ENCODE measurements around the gene DND1. TPM values are rescaled to one million over a fixed set of nuclear protein-coding genes. Genes with fewer than 3 reads are reported as not detected.
"Not testable (repeated sequence)": the region's sequence is repeated elsewhere in the genome, so short reads cannot be mapped to it uniquely, and the experiment has no call there.

Gene DND1
- 0.75 TPM for total RNA-seq (2013)
- polyA plus RNA-seq, result 1 to 10 TPM in 1 of 3 donors, not detected in 2; 2.3 TPM
- polyA minus RNA-seq, result 0.14 TPM in 1 of 2 replicates, not detected in the other
- total RNA-seq, result 0 to 0.65 (median 0.36) reads per million in 11 experiments

DNA sequence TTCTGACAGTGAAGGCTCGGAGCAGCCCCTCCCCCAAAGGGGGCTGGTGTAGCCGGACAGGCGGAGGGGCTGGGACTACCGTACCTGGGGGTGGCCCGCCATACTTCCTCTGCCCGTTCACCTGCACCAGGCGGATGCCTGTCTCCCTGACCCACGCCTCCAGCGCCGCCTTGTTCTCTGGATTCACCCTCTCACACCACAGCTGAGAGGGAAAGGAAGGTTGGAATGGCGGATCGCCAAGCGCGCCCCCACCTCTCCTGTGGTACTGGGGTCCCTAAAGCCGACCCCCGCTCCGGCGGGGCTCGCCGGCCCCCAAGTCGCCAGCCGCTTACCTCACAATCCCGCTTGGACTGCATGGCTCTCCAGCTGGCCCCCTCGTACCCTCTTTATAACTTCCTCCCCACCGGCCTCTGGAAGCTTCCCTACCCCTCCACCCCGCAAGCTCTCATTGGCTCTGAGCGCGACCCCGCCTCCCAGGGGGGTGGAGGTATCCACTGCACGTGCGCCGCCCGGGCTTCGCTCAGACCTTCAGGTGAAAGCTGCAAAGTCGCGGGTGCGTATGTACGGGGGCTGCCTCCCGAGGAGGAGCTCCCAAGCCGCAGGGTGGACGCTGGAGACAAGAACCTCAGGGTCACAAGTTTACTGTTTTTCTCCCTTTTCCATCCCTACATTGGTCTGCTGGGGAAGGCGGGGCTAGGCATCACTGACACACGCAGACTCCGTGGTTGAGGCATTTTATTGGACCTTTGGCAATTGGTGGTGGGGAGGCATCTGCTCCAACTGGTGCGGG, at the start of gene DND1:
TSS of gene DND1 (minus strand) at position 390 of the 790 bp plus-strand sequence. CDS start at position 356, 34 bp downstream.
- peaks cover 84 to 97% of the 10 kb centered on the region in 2 donors for H3K36me3 Mint-ChIP-seq
- peak within 1 kb of the TSS in 4 of 7 donors; percentile 42 to 79 (median 60) for H3K27ac Mint-ChIP-seq
- whole genome bisulfite sequencing (ENCODE audit: insufficient coverage), result 91% methylated on average over 25 of the region's 45 CpGs

DNA sequence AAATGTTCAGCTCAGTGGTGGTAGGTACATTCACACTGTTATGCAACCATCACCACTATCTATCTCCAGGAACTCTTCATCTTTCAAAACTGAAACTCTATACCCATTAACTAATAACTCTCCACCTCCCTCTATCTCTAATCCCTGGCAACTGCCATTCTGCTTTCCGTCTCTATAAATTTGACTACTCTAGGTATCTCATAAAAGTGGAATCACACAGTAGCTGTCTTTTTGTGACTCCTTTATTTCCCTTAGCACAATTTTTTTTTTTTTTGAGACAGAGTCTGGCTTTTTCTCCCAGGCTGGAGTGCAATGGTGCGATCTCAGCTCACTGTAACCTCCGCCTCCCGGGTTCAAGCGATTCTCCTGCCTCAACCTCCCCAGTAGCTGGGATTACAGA, 48.0 kb upstream of the DND1 start:
- H3K4me1 Mint-ChIP-seq, result peaks cover 11% of the 10 kb centered on the region
- 83% methylated on average over 1 of the region's 5 CpGs for WGBS (ENCODE audit: insufficient coverage)
- H3K4me1 ChIP-seq (ENCODE audit: control insufficient read depth in 1 of 2, insufficient read depth in 2 of 2, low read length in 2 of 2); H3K27ac Mint-ChIP-seq; DNase-seq; H3K27ac ChIP-seq (ENCODE audit: low read depth in 1 of 2, low read length in 2 of 2); H3K36me3 Mint-ChIP-seq; H3K79me2 ChIP-seq (ENCODE audit: insufficient read depth, low read length); H3K9ac ChIP-seq (ENCODE audit: insufficient read depth, low read length, poor library complexity, severe bottlenecking); H3K4me3 Mint-ChIP-seq; H3K4me2 ChIP-seq (replicated peaks; ENCODE audit: extremely low read depth, low read length, poor library complexity, severe bottlenecking); H3K9me3 ChIP-seq (replicated peaks in 1 of 2; ENCODE audit: control insufficient read depth in 1 of 2, insufficient read depth in 1 of 2, low read length in 2 of 2); H4K20me1 ChIP-seq (ENCODE audit: insufficient read depth, low read length); H2AFZ ChIP-seq (ENCODE audit: insufficient read depth, low read depth, low read length, poor library complexity, severe bottlenecking); H3K36me3 ChIP-seq (replicated peaks in 1 of 2; ENCODE audit: control insufficient read depth in 1 of 2, insufficient read depth in 2 of 2, low read length in 2 of 2); H3K4me3 ChIP-seq (replicated peaks in 1 of 3; ENCODE audit: low read depth in 2 of 3, low read length in 3 of 3): not testable (repeated sequence)
- H3K27me3 Mint-ChIP-seq (ENCODE audit: low read depth in 3 of 3), result peaks cover 21 to 32% (median 31%) of the 10 kb centered on the region in 3 donors
- peaks cover 3 to 19% of the 10 kb centered on the region in 2 donors for H3K27me3 ChIP-seq (ENCODE audit: control insufficient read depth in 2 of 2, insufficient read depth in 2 of 2, low read length in 2 of 2)
- H3K9me3 Mint-ChIP-seq, result peaks cover 0 to 17% (median 9%) of the 10 kb centered on the region in 7 donors
- intact Hi-C loops (cut with micrococcal nuclease), result loop anchor here in 1 of 2 donors (10.0 kb wide), 1 partner anchor 347 kb away; no protein-coding TSS in a partner anchor

More for the DNA sequence above, at the start of gene DND1:
- no peak within 1 kb of the TSS for H3K4me3 ChIP-seq (replicated peaks in 1 of 3; ENCODE audit: low read depth in 2 of 3, low read length in 3 of 3)
- no peaks in the 10 kb centered on the region for H3K27me3 ChIP-seq (ENCODE audit: control insufficient read depth in 2 of 2, insufficient read depth in 2 of 2, low read length in 2 of 2)
- DNase-seq, result no peak
- H3K9me3 ChIP-seq (replicated peaks in 1 of 2; ENCODE audit: control insufficient read depth in 1 of 2, insufficient read depth in 1 of 2, low read length in 2 of 2), result no peaks in the 10 kb centered on the region
- H3K4me1 ChIP-seq (ENCODE audit: control insufficient read depth in 1 of 2, insufficient read depth in 2 of 2, low read length in 2 of 2), result no peaks in the 10 kb centered on the region
- Mint-ChIP-seq H3K9me3 (peaks cover 0 to 5% (median 0%) of the 10 kb centered on the region in 7 donors), H3K4me3 (no peak within 1 kb of the TSS), H3K4me1 (no peaks in the 10 kb centered on the region), H3K27me3 (ENCODE audit: low read depth in 3 of 3) (peaks cover 0 to 2% (median 0%) of the 10 kb centered on the region in 3 donors)
- H3K36me3 ChIP-seq (replicated peaks in 1 of 2; ENCODE audit: control insufficient read depth in 1 of 2, insufficient read depth in 2 of 2, low read length in 2 of 2), result peaks cover 82 to 99% of the 10 kb centered on the region in 2 donors
- H3K4me2 ChIP-seq (replicated peaks; ENCODE audit: extremely low read depth, low read length, poor library complexity, severe bottlenecking), result no peak within 1 kb of the TSS
- intact Hi-C loops (cut with micrococcal nuclease), result no loop called here
- no peaks in the 10 kb centered on the region for H3K79me2 ChIP-seq (ENCODE audit: insufficient read depth, low read length)
- TF ChIP-seq, protein P1, sequence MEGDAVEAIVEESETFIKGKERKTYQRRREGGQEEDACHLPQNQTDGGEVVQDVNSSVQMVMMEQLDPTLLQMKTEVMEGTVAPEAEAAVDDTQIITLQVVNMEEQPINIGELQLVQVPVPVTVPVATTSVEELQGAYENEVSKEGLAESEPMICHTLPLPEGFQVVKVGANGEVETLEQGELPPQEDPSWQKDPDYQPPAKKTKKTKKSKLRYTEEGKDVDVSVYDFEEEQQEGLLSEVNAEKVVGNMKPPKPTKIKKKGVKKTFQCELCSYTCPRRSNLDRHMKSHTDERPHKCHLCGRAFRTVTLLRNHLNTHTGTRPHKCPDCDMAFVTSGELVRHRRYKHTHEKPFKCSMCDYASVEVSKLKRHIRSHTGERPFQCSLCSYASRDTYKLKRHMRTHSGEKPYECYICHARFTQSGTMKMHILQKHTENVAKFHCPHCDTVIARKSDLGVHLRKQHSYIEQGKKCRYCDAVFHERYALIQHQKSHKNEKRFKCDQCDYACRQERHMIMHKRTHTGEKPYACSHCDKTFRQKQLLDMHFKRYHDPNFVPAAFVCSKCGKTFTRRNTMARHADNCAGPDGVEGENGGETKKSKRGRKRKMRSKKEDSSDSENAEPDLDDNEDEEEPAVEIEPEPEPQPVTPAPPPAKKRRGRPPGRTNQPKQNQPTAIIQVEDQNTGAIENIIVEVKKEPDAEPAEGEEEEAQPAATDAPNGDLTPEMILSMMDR (IDR thresholded peaks at IDR 0.05), result no peak
- no peak within 1 kb of the TSS for H3K9ac ChIP-seq (ENCODE audit: insufficient read depth, low read length, poor library complexity, severe bottlenecking)
- no peak within 1 kb of the TSS for H2AFZ ChIP-seq (ENCODE audit: insufficient read depth, low read depth, low read length, poor library complexity, severe bottlenecking)
- H4K20me1 ChIP-seq (ENCODE audit: insufficient read depth, low read length), result peaks cover 15% of the 10 kb centered on the region
- H3K27ac ChIP-seq (ENCODE audit: low read depth in 1 of 2, low read length in 2 of 2), result peak within 1 kb of the TSS in 1 of 2 donors; percentile 38

DNA sequence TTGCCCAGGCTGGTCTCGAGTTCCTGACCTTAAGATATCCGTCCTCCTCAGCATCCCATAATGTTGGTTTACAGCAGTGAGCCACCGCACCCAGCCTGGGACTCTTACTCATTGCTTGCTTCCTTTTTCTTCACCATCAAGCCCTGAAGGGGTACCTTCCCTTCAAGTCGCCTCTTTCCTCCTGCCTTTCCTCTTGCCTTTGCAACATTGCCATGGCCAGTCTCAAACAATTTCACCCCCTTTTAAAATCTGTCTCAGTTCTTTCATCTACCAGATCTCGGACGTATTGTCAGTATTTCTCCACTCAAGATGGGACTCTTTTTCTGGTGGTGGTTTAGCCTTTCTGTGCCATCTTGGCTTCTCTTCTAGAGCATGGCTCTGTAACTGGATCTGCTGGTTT, 47.4 kb upstream of the DND1 start:
- not testable (repeated sequence) for H2AFZ ChIP-seq (ENCODE audit: insufficient read depth, low read depth, low read length, poor library complexity, severe bottlenecking); H3K4me3 Mint-ChIP-seq
- intact Hi-C loops (cut with micrococcal nuclease), result loop anchor here in 1 of 2 donors (10.0 kb wide), 1 partner anchor 346 kb away; no protein-coding TSS in a partner anchor

More for the DNA sequence above, 47.4 kb upstream of the DND1 start:
- Mint-ChIP-seq H3K27me3 (ENCODE audit: low read depth in 3 of 3) (peaks cover 14 to 26% (median 26%) of the 10 kb centered on the region in 3 donors), H3K9me3 (peaks cover 0 to 12% (median 8%) of the 10 kb centered on the region in 7 donors), H3K27ac (peak overlapping the region in 1 of 7 donors; percentile 41)
- not testable (repeated sequence) for H3K36me3 ChIP-seq (replicated peaks in 1 of 2; ENCODE audit: control insufficient read depth in 1 of 2, insufficient read depth in 2 of 2, low read length in 2 of 2); H3K27ac ChIP-seq (ENCODE audit: low read depth in 1 of 2, low read length in 2 of 2); DNase-seq; H3K4me3 ChIP-seq (replicated peaks in 1 of 3; ENCODE audit: low read depth in 2 of 3, low read length in 3 of 3); H3K4me1 ChIP-seq (ENCODE audit: control insufficient read depth in 1 of 2, insufficient read depth in 2 of 2, low read length in 2 of 2); H3K9me3 ChIP-seq (replicated peaks in 1 of 2; ENCODE audit: control insufficient read depth in 1 of 2, insufficient read depth in 1 of 2, low read length in 2 of 2); H3K79me2 ChIP-seq (ENCODE audit: insufficient read depth, low read length); H3K4me2 ChIP-seq (replicated peaks; ENCODE audit: extremely low read depth, low read length, poor library complexity, severe bottlenecking); H3K36me3 Mint-ChIP-seq; H3K9ac ChIP-seq (ENCODE audit: insufficient read depth, low read length, poor library complexity, severe bottlenecking); H3K4me1 Mint-ChIP-seq; H4K20me1 ChIP-seq (ENCODE audit: insufficient read depth, low read length)
- H3K27me3 ChIP-seq (ENCODE audit: control insufficient read depth in 2 of 2, insufficient read depth in 2 of 2, low read length in 2 of 2), result peaks cover 0 to 12% of the 10 kb centered on the region in 2 donors
- 38% methylated on average over 3 of the region's 6 CpGs for WGBS (ENCODE audit: insufficient coverage)

All from CD14-positive monocyte (primary cell).